ENCODE results near the gene C12orf56.

- TF ChIP-seq CTCF (IDR thresholded peaks at IDR 0.05) (no peak), POLR2A (IDR thresholded peaks at IDR 0.05) (no peak)
Measured at GRCh38 chr12:64270411-64270810, 120.1 kb downstream of the C12orf56 start.
